ENCODE measurements around the gene PXMP4. TPM values are rescaled to one million over a fixed set of nuclear protein-coding genes. Genes with fewer than 3 reads are reported as not detected.

Gene PXMP4
- total and polyA plus RNA-seq, 2 donors from 2014 or later, result 9.8 to 11.6 TPM

DNA sequence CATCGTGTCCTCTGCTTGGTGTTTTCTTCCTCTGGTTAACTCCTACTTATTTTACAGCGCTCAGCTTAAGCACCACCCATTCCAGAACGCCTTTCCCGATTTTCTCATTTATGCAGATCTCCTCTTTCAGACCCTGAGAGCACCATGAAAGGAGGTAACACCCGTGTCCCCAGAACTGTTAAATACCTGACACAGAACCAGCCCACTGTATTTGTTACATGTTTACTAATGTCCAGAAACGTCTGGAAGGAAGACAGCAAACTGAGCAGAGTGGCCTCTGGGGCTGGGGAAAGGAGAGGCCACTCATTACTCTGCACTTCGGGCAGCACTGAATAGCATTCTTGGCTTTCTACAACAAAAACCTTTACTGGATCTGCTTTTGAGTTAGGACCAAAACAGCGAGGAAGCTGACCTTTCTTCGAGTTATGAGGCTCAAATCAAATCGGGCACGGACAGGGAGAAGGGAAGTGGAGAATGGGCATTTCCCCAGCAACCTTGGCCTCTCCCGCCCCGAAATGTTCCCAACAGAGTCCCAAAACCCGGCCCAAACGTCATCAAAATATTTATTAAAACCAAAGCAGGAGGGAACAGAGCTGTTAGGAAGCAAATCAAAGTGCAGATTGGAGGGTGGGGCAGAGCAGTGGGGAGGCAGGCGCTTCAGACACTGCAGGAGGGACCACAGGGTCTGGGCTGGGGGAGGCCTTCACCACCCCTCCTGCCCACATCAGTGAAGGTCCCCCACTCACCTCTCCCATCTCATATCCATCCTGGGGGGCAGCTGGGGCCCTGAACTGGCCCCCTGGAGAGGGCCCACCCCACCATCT lies 44.8 kb downstream of the PXMP4 start:
- Histone ChIP-seq H3K4me1 (ENCODE audit: control insufficient read depth in 2 of 3, insufficient read depth in 2 of 3, low read depth in 1 of 3, low read length in 3 of 3) (peaks cover 0 to 23% (median 0%) of the 10 kb centered on the region in 3 donors), H3K27ac (ENCODE audit: low read depth in 2 of 2, low read length in 2 of 2) (peak overlapping the region in 1 of 2 donors; percentile 79), H3K36me3 (ENCODE audit: control insufficient read depth in 2 of 3, insufficient read depth in 3 of 3, low read length in 3 of 3) (no peaks in the 10 kb centered on the region), H3K9me3 (ENCODE audit: control insufficient read depth in 2 of 3, insufficient read depth in 1 of 3, low read length in 3 of 3) (no peaks in the 10 kb centered on the region), H3K9ac (ENCODE audit: low read length in 3 of 3) (peak overlapping the region; percentile 15 to 77 (median 20)), H3K27me3 (ENCODE audit: control insufficient read depth, insufficient read depth, low read length) (no peaks in the 10 kb centered on the region), H3K4me3 (ENCODE audit: low read length in 3 of 3) (peak overlapping the region; percentile 61 to 81 (median 73))
- FAIRE-seq, result no peak
- TF ChIP-seq CTCF (IDR thresholded peaks at IDR 0.05; ENCODE audit: borderline replicate concordance, extremely low read depth, insufficient read depth), result no peak
- DNase-seq, result peak in 2 of 5 donors; percentile 53 to 67
- intact Hi-C loops (cut with DNase I), result no loop called here

- FAIRE-seq, result no peak
- Histone ChIP-seq H3K9me3 (ENCODE audit: control insufficient read depth in 2 of 3, insufficient read depth in 1 of 3, low read length in 3 of 3) (no peaks in the 10 kb centered on the region), H3K36me3 (ENCODE audit: control insufficient read depth in 2 of 3, insufficient read depth in 3 of 3, low read length in 3 of 3) (no peaks in the 10 kb centered on the region), H3K9ac (ENCODE audit: low read length in 3 of 3) (peak within 1 kb of the TSS; percentile 20 to 86 (median 77)), H3K27me3 (ENCODE audit: control insufficient read depth, insufficient read depth, low read length) (no peaks in the 10 kb centered on the region), H3K4me3 (ENCODE audit: low read length in 3 of 3) (peak within 1 kb of the TSS; percentile 61 to 84 (median 82)), H3K4me1 (ENCODE audit: control insufficient read depth in 2 of 3, insufficient read depth in 2 of 3, low read depth in 1 of 3, low read length in 3 of 3) (peaks cover 0 to 23% (median 0%) of the 10 kb centered on the region in 3 donors), H3K27ac (ENCODE audit: low read depth in 2 of 2, low read length in 2 of 2) (peak within 1 kb of the TSS; percentile 63 to 79)
- no peak for TF ChIP-seq CTCF (IDR thresholded peaks at IDR 0.05; ENCODE audit: borderline replicate concordance, extremely low read depth, insufficient read depth)
- intact Hi-C loops (cut with DNase I), result no loop called here
- peak; percentile 84 to 92 (median 90) for DNase-seq
Observed at GRCh38 chr20:33674294-33675135, 45.6 kb downstream of the PXMP4 start, which contains the start of gene NECAB3. Gene NECAB3, minus strand, starts transcription at chr20:33674428. Its CDS starts 76 bp downstream, at chr20:33674352.

DNA sequence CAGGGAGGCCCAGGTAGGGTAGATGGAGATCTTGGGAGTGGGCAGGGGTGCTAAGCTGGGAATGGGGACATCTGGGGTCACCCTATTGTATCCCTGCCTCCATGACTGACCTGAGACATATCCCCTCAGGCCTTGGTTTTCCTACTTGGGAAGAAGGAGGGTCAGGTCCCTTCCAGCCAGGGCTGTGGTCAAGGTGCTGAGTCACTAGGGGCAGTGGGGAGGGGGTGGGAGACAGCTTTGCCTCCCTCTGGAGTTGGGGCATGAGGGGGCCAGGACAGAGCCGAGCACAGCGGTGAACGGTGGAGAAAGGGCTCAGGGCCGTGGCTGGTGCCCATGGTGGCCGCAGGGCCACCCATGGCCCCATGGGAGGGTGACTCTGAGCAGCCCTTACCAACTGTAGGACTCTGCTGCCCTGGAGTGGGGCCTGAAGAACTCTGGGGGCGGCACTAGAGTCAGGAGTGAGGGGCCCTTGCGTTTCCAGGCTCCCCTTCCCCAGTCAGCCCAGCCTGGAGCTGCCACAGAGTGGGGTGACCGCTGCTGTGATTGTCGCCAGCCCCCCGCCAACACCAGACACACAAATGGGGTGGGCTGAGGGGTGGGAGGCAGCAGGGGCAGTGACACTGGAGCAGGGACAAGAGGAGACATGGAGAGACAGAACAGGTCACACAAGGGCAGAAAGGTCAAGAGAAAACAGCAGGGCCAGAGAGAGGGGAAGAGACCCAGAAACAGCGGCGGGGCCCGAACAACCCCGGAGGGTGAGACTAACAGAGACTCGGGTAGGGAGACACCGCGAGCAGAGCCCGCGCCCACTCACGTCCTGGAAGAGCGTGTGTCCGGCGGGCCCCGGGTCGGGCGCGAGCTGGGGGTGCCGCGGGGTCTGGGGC lies 46.5 kb downstream of the PXMP4 start:
- DNase-seq (peak in 1 of 5 donors; percentile 74), FAIRE-seq (no peak)
- intact Hi-C loops (cut with DNase I), result no loop called here

More for the DNA sequence above, 46.5 kb downstream of the PXMP4 start:
- no peak for TF ChIP-seq CTCF (IDR thresholded peaks at IDR 0.05; ENCODE audit: borderline replicate concordance, extremely low read depth, insufficient read depth)
- Histone ChIP-seq H3K9me3 (ENCODE audit: control insufficient read depth in 2 of 3, insufficient read depth in 1 of 3, low read length in 3 of 3) (no peaks in the 10 kb centered on the region), H3K27me3 (ENCODE audit: control insufficient read depth, insufficient read depth, low read length) (no peaks in the 10 kb centered on the region), H3K4me1 (ENCODE audit: control insufficient read depth in 2 of 3, insufficient read depth in 2 of 3, low read depth in 1 of 3, low read length in 3 of 3) (peaks cover 0 to 23% (median 0%) of the 10 kb centered on the region in 3 donors), H3K9ac (ENCODE audit: low read length in 3 of 3) (peak overlapping the region in 2 of 3 donors; percentile 67 to 77), H3K36me3 (ENCODE audit: control insufficient read depth in 2 of 3, insufficient read depth in 3 of 3, low read length in 3 of 3) (peaks cover 0 to 4% (median 0%) of the 10 kb centered on the region in 3 donors), H3K4me3 (ENCODE audit: low read length in 3 of 3) (peak overlapping the region; percentile 50 to 84 (median 82)), H3K27ac (ENCODE audit: low read depth in 2 of 2, low read length in 2 of 2) (peak overlapping the region in 1 of 2 donors; percentile 43)
